NCI-H1436 treated with DMSO at 0.1 percent for 48 hours (cell line): ENCODE results near the gene TRIO.

Experiments
- DNase-seq: peaks from one replicate; lab custom pipeline; 2025; lab: John Stamatoyannopoulos, UW

Gene TRIO

DNA sequence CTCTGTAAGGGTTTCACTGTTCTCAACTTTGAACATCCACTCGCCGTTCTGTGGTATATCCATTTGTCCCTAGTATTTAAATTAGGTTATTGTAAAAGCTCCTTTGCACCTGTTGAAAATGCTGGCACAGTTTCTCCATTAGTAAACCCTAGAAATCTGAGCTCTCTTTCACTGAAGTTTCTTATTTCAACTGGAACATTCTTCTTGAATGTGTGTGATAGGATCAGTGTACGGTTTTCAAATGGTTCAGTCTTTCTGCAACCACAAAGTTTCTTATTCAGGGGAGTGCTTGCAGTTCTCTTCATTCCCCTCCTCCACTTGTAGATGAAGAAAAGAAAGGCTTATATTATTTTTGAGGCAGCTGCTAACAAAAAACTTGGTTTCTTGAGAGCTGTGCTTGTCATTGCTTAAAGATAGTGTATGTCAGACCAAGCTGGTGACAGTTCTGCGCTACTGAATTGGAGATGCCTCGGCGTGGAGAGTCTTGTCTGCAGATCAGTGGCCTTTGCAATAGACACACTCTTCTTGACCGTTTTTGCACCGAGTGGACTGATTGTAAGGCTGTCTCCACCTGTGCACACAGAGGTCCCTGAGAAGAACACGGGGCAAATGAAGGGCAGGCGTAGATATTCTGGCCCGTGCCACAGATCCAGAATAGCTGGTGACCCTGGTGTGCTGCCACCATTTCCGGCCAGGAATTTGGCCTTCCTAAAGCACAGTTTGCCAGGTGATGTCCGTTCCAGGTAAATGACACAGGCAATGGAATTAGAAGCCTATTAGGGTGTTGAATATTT, 102.2 kb downstream of the TRIO start:
- DNase-seq = no peak

- no peak for DNase-seq
Observed at GRCh38 chr5:14246350-14247053, 103.4 kb downstream of the TRIO start.

DNA sequence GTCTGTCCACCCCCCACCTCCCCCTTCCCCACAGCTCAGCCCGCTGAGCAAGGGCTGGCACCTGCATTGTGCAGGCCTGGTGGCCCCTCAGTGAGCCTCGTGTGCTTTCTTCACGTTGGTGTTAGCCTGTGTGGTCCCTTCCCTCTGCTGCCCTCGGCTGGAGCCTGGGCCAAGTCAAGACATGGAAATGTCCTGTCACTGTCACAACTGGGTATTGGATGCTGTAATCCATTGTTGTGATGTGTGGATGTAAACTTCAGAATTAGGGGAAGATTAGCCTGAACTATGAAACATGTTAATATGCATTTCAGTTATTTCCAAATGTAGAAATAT, 103.9 kb downstream of the TRIO start:
- no peak for DNase-seq

GRCh38 chr5:14249258-14250082, 106.3 kb downstream of the TRIO start:
- DNase-seq = no peak

- DNase-seq = peak; percentile 17
Observed at GRCh38 chr5:14250084-14250695, 107.0 kb downstream of the TRIO start.

GRCh38 chr5:14250748-14251701, 107.9 kb downstream of the TRIO start:
- DNase-seq = no peak

GRCh38 chr5:14251733-14252132, 108.6 kb downstream of the TRIO start:
- no peak for DNase-seq

DNA sequence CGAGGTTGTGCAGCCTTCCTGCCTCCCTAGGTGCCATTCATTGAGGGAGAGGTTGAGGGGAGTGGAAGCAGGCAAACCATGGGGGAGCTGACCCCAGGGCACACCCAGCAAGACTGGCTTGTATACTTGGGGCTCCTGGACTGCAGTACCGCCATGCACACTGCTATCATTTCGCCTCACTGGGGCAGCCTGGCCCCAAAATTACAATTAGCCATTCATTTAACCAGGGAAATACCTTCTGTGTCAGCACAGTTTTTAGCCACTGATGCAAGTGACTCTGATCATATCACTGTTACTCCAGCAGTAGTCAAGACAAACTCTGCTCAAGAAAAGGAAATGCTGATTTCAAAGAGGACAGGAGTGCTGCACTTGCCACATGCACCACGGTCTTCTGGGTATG, 109.7 kb downstream of the TRIO start:
- DNase-seq = no peak

GRCh38 chr5:14254686-14255085, 111.5 kb downstream of the TRIO start:
- DNase-seq = no peak

DNA sequence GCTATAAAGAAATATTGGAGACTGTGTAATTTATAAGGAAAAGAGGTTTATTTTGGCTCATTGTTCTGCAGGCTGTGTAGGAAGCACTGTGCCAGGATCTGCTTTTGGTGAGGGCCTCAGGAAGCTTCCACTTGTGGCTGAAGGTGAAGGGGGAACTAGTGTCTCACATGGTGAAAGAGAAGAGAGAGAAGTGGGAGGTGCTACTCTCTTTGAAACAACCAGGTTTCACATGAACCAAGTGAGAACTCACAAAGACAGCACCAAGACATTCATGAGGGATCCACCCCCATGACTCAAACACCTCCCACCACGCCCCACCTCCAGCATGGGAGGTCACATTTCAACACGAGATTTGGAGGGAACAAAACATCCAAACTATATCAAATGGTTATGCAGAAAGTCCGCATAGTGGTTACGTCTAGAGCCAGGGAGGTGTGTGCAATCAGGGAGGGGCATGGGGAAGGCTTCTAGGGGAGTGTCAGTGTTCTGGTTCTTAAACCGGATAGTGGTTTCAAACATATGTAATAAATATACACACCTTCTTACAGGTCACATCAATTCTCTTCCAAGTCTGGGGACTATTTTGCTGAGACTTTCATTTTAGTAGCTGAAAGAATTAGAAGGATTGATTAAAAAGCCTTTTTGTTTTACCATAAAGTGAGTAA, 113.0 kb downstream of the TRIO start:
- no peak for DNase-seq

- DNase-seq = no peak
Observed at GRCh38 chr5:14256756-14257393, 113.7 kb downstream of the TRIO start.

GRCh38 chr5:14257995-14258403, 114.9 kb downstream of the TRIO start:
- DNase-seq = no peak

DNA sequence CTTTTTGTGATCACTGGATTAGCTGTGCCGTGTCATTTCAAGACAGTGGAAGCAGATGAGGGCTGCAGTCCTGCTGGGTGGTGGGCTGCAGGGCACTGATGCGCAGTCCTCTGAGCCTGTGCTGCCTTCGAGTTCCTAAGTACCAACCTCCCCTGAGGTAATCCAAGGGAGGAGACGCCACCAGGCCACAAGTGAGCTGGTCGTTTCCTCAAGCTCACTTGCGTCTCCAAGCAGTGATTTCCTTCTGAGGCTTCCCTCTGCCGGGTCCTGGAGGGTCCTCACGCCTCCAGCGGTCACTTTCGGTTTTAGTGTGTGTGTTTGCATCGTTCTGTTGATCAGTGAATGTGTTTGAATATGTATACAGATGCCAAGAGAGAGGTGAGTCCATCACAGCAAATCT, 115.7 kb downstream of the TRIO start:
- no peak for DNase-seq

DNA sequence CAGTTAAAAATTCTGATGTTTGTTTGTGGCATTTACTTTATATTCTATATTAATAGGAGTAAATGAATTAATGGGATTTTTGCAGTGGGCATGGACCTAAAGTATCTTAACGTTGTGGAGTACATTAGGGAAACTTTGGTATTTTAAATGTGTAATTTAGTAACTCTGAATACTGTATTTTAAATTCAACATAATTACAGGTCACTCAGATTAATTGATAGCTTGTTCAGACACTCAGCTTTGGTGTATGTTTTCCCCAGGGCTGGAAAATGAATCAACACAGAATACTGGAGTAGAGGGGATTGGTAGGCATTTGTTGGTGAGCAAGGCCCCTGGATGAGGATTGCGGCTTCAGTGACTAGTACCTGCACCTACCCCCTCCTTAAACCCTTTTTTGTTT, 117.5 kb downstream of the TRIO start:
- no peak for DNase-seq

DNA sequence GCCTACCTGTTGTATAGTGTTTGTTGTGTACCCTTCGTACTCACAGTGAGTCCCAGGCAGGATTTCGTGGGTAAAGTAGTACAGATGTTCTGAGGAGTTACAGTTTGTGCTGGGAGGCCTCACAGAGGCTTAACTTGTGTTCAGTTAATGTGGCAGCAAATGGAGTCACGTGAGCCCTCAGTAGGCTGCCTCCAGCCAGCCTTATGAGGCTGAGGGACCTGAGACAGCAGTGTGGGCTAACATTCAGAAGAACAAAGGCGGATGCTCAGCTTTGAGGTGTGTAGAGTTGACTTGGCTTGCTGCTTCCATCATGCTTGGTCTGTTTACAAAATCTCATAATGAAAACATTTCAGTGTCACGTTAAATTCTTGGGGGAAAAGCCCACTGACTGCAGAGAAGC, 118.1 kb downstream of the TRIO start:
- DNase-seq = no peak

- no peak for DNase-seq
Observed at GRCh38 chr5:14261856-14262611, 118.9 kb downstream of the TRIO start.

- no peak for DNase-seq
Observed at GRCh38 chr5:14263113-14263512, 120.0 kb downstream of the TRIO start.

DNA sequence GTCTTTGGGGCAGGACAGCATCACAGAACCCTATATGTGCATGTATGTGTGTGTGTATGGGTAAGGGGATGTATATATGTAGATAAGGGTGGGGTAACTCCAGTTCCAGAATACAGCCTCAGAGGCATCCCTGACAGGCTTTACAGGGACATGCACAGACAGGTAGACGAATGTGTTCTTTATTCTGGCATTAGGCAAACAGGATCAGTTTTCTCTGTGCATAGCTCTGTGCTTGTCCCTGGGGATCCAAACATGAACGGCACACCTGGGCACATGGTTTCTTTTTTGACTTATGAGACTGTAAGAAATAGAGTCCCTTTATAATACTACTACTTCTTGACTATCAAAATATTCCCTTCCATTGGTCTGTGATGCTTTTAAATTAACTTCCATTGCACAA, 120.6 kb downstream of the TRIO start:
- DNase-seq = peak; percentile 46

- DNase-seq = peak; percentile 64
Observed at GRCh38 chr5:14264605-14265316, 121.6 kb downstream of the TRIO start.
